ENCODE measurements around the gene GFRA1. TPM values are rescaled to one million over a fixed set of nuclear protein-coding genes. Genes with fewer than 3 reads are reported as not detected.

The GFRA1 gene
- total RNA-seq, 1 donor from 2014 or later: 4.2 TPM

DNA sequence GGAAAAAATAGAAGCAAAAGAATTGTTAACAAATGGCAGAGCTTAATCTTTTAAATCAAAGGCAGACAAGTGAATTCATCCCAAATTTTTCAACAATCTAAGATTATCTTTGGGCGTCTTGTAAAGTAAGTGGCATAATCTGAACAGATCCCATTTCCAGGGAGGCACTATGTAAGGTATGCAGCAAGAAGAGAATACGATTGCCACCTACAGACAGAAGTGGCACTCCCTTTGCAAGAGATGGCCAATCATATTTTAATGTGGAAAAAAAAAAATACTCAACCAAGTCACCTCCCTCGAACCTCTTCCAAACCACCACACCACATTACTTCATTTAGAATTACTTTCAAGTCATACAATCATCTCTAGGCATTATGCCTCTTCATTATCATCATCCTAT is 4.0 kb downstream of the GFRA1 start:
- peaks cover 5% of the 10 kb centered on the region for H3K4me1 Mint-ChIP-seq (ENCODE audit: unreplicated experiment)
- H3K27me3 Mint-ChIP-seq (ENCODE audit: unreplicated experiment): peaks cover 10% of the 10 kb centered on the region

DNA sequence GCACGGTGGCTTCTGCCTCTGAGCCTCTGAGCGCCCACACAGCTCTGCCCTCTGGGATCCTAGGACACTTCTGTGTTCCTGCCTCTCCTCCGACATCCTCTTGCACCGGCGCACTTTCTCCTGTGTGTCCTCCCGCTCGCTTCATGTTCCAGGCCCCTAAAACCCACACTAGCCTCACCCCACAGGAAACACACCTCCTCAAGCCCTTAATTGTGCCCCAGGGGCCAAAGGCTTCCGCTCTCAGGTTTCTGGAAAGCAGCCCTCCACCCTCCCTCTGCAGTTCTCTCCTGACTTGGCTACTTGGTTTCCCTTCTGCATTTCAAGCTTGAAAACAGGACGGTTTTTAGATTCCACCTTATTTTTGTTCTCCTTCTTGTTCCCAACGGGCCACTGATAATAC is 7.3 kb downstream of the GFRA1 start:
- Mint-ChIP-seq H3K9me3 (ENCODE audit: unreplicated experiment) (no peaks in the 10 kb centered on the region), H3K4me3 (ENCODE audit: unreplicated experiment) (no peak overlapping the region), H3K4me1 (ENCODE audit: unreplicated experiment) (no peaks in the 10 kb centered on the region), H3K36me3 (ENCODE audit: low read depth, unreplicated experiment) (no peaks in the 10 kb centered on the region), H3K27ac (ENCODE audit: unreplicated experiment) (no peak overlapping the region), H3K27me3 (ENCODE audit: unreplicated experiment) (peaks cover 5% of the 10 kb centered on the region)
- TF ChIP-seq, protein P1, sequence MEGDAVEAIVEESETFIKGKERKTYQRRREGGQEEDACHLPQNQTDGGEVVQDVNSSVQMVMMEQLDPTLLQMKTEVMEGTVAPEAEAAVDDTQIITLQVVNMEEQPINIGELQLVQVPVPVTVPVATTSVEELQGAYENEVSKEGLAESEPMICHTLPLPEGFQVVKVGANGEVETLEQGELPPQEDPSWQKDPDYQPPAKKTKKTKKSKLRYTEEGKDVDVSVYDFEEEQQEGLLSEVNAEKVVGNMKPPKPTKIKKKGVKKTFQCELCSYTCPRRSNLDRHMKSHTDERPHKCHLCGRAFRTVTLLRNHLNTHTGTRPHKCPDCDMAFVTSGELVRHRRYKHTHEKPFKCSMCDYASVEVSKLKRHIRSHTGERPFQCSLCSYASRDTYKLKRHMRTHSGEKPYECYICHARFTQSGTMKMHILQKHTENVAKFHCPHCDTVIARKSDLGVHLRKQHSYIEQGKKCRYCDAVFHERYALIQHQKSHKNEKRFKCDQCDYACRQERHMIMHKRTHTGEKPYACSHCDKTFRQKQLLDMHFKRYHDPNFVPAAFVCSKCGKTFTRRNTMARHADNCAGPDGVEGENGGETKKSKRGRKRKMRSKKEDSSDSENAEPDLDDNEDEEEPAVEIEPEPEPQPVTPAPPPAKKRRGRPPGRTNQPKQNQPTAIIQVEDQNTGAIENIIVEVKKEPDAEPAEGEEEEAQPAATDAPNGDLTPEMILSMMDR (IDR thresholded peaks at IDR 0.05; ENCODE audit: unreplicated experiment): no peak
- DNase-seq (ENCODE audit: low spot score): no peak

More for the DNA sequence above, 4.0 kb downstream of the GFRA1 start:
- TF ChIP-seq, protein P1 (IDR thresholded peaks at IDR 0.05; ENCODE audit: unreplicated experiment): no peak
- H3K36me3 Mint-ChIP-seq (ENCODE audit: low read depth, unreplicated experiment): peaks cover 3% of the 10 kb centered on the region
- H3K9me3 Mint-ChIP-seq (ENCODE audit: unreplicated experiment): no peaks in the 10 kb centered on the region
- DNase-seq (ENCODE audit: low spot score): no peak
- H3K4me3 Mint-ChIP-seq (ENCODE audit: unreplicated experiment): no peak overlapping the region
- no peak overlapping the region for H3K27ac Mint-ChIP-seq (ENCODE audit: unreplicated experiment)

DNA sequence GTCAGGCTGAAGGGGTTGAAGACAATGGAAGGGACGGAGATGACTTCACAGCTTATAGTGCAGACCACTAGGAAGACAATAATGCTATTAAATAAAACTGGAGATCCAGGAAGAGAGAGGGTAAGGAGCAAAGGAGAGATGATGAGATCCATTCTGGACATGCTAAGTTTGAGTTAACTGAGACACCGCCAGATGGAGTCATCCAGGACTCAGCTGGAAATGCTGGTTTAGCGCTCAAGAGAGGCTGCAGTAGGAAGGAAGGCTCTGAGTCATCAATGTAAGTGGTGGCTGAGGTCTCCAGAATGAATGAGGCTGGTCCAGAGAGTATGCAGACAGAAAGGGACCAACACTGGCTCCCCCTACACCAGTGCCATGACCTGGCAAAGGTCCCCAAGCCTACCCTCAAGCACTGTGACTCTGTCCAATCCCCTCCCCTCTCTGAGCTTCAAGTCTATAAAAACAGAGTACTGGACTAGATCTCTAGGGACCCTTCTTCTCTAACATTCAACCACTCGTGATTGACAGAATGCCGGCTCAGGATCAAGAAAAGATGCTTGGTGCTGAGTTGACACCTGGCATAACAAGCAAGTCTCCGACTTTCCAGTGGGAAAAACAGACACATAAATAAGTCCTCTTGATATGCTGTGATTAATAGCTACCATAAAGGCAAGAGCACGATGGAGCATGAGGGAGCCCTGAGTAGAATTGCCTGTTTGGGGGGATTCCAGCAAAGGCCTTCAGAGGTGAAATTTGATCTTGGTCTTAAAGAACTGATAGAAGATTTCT is 8.9 kb downstream of the GFRA1 start:
- no peaks in the 10 kb centered on the region for H3K36me3 Mint-ChIP-seq (ENCODE audit: low read depth, unreplicated experiment)
- H3K27me3 Mint-ChIP-seq (ENCODE audit: unreplicated experiment): no peaks in the 10 kb centered on the region
- no peak for DNase-seq (ENCODE audit: low spot score)
- no peak overlapping the region for H3K4me3 Mint-ChIP-seq (ENCODE audit: unreplicated experiment)
- no peaks in the 10 kb centered on the region for H3K4me1 Mint-ChIP-seq (ENCODE audit: unreplicated experiment)
- TF ChIP-seq, protein P1 (IDR thresholded peaks at IDR 0.05; ENCODE audit: unreplicated experiment): no peak
- no peak overlapping the region for H3K27ac Mint-ChIP-seq (ENCODE audit: unreplicated experiment)
- no peaks in the 10 kb centered on the region for H3K9me3 Mint-ChIP-seq (ENCODE audit: unreplicated experiment)

DNA sequence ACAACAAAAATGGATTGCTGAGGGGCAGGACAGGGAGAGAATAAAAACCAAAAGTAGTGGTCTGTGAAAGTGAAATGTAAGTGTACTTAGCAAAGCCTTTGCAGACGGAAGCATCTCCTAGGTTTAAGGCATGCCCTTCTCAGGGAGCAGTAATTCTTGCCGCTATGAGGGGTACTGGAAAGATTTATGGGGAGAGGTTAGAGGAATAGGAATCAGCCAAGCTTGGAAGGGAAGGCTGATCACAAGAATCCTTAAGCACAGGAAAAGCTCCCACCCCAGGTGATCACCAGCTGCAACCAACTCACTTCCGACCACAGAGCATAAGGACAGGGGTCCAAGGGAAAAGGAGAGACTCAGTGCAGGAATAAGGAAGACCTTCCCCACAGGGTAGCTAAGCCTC is 10.3 kb downstream of the GFRA1 start:
- H3K27me3 Mint-ChIP-seq (ENCODE audit: unreplicated experiment): peaks cover 2% of the 10 kb centered on the region
- H3K4me1 Mint-ChIP-seq (ENCODE audit: unreplicated experiment): no peaks in the 10 kb centered on the region
- H3K36me3 Mint-ChIP-seq (ENCODE audit: low read depth, unreplicated experiment): no peaks in the 10 kb centered on the region
- H3K27ac Mint-ChIP-seq (ENCODE audit: unreplicated experiment): no peak overlapping the region
- no peak for DNase-seq (ENCODE audit: low spot score)
- no peaks in the 10 kb centered on the region for H3K9me3 Mint-ChIP-seq (ENCODE audit: unreplicated experiment)
- TF ChIP-seq, protein P1 (IDR thresholded peaks at IDR 0.05; ENCODE audit: unreplicated experiment): no peak
- no peak overlapping the region for H3K4me3 Mint-ChIP-seq (ENCODE audit: unreplicated experiment)

DNA sequence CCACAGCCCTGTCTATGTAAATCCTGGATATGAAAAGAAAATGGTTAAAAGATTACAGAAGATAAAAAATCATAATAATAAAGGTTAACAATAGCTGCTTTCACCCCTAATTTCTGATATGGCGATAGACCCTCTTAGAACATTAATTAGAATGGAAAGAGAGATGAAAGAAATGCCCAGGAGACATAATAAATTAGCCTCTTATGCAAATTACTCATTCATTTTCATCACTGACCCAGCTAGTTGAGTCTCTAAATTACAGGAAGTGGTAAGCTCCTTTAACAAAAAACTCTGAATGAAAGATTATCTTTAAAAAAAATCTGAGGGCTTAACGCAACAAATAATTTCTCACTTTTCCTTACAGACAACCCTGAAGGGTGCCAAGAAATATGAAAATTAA is 12.4 kb downstream of the GFRA1 start:
- DNase-seq (ENCODE audit: low spot score): no peak
- Mint-ChIP-seq H3K4me3 (ENCODE audit: unreplicated experiment) (no peak overlapping the region), H3K27me3 (ENCODE audit: unreplicated experiment) (peaks cover 2% of the 10 kb centered on the region), H3K4me1 (ENCODE audit: unreplicated experiment) (peaks cover 2% of the 10 kb centered on the region), H3K9me3 (ENCODE audit: unreplicated experiment) (no peaks in the 10 kb centered on the region), H3K36me3 (ENCODE audit: low read depth, unreplicated experiment) (no peaks in the 10 kb centered on the region), H3K27ac (ENCODE audit: unreplicated experiment) (no peak overlapping the region)
- TF ChIP-seq, protein P1 (IDR thresholded peaks at IDR 0.05; ENCODE audit: unreplicated experiment): no peak

Data from endothelial cell (in vitro differentiated cells).